ENCODE data around the gene SEPTIN12.

DNA sequence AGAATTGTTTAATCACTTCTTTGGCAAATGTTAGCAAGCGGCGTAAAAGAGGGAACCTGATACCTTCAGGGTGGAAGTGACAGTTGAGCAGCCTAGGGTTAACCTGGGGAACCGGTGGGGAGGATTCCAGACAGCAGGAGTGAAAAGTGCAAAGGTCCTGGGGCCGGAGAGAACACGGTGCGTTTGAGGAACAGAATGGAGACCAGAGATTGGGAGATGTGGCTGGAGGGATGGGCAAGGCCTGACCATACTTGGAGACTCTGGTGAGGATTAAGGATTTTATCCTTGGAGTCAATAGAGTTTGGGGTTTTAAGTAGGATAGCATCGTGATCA, 18.9 kb downstream of the SEPTIN12 start:
- TF ChIP-seq ZNF317 (CRISPR knock-in tag; IDR thresholded peaks at IDR 0.05; ENCODE audit: borderline replicate concordance, low read depth) (no peak), SOX15 (CRISPR knock-in tag; IDR thresholded peaks at IDR 0.05) (no peak), ZNF263 (CRISPR knock-in tag; IDR thresholded peaks at IDR 0.05; ENCODE audit: low read depth) (no peak), FOXJ3 (CRISPR knock-in tag; IDR thresholded peaks at IDR 0.05; ENCODE audit: borderline replicate concordance) (no peak), ATF2 (CRISPR knock-in tag; IDR thresholded peaks at IDR 0.05; ENCODE audit: borderline replicate concordance, low read depth) (no peak), CTCF (IDR thresholded peaks at IDR 0.05) (no peak), NFE2L1 (CRISPR knock-in tag; IDR thresholded peaks at IDR 0.05) (no peak), STAT6 (CRISPR knock-in tag; conservative IDR thresholded peaks at IDR 0.05; ENCODE audit: low read depth) (no peak), EMX1 (CRISPR knock-in tag; IDR thresholded peaks at IDR 0.05) (no peak), ATF1 (CRISPR knock-in tag; IDR thresholded peaks at IDR 0.05) (no peak), CBFB (CRISPR knock-in tag; IDR thresholded peaks at IDR 0.05; ENCODE audit: low read depth) (no peak)
- TF ChIP-seq, protein P1, sequence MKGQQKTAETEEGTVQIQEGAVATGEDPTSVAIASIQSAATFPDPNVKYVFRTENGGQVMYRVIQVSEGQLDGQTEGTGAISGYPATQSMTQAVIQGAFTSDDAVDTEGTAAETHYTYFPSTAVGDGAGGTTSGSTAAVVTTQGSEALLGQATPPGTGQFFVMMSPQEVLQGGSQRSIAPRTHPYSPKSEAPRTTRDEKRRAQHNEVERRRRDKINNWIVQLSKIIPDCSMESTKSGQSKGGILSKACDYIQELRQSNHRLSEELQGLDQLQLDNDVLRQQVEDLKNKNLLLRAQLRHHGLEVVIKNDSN (CRISPR knock-in tag; IDR thresholded peaks at IDR 0.05): no peak
- TF ChIP-seq, protein P2, sequence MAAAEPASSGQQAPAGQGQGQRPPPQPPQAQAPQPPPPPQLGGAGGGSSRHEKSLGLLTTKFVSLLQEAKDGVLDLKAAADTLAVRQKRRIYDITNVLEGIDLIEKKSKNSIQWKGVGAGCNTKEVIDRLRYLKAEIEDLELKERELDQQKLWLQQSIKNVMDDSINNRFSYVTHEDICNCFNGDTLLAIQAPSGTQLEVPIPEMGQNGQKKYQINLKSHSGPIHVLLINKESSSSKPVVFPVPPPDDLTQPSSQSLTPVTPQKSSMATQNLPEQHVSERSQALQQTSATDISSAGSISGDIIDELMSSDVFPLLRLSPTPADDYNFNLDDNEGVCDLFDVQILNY (CRISPR knock-in tag; IDR thresholded peaks at IDR 0.05): no peak
